ENCODE data around the gene HEPH.

DNA sequence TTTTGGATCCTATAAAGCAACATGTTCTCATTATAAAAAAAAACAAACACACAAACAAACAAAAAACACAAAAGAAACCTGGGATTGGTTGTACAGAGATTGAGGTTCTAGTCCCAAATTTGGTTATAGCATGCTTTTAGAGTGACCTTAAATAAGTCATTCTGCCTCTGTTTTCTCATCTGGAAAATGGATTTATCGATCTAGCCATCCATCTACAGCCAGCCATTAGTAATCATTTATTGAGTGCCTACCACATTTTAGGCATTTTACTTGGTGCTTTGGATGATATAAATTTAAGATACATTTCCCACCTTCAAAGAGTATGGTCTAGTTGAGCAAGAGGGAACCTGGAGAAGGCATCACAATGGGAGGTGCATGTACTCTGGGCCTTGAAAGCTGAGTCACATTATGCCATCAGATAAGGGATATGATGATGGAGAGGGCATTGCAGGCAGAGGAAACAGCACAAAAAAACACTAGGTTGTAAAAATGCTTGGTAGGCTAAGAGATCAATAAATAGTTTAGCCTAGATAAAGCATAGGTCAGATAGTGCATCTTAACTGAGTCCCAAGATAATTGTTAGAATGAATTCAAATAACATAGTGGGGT lies 91.4 kb downstream of the HEPH start:
- TF ChIP-seq, protein P1, sequence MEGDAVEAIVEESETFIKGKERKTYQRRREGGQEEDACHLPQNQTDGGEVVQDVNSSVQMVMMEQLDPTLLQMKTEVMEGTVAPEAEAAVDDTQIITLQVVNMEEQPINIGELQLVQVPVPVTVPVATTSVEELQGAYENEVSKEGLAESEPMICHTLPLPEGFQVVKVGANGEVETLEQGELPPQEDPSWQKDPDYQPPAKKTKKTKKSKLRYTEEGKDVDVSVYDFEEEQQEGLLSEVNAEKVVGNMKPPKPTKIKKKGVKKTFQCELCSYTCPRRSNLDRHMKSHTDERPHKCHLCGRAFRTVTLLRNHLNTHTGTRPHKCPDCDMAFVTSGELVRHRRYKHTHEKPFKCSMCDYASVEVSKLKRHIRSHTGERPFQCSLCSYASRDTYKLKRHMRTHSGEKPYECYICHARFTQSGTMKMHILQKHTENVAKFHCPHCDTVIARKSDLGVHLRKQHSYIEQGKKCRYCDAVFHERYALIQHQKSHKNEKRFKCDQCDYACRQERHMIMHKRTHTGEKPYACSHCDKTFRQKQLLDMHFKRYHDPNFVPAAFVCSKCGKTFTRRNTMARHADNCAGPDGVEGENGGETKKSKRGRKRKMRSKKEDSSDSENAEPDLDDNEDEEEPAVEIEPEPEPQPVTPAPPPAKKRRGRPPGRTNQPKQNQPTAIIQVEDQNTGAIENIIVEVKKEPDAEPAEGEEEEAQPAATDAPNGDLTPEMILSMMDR (IDR thresholded peaks at IDR 0.05; ENCODE audit: low read length): no peak
- TF ChIP-seq EZH2phosphoT487 (IDR thresholded peaks at IDR 0.05; ENCODE audit: low read length) (no peak), EZH2 (optimal IDR thresholded peaks at IDR 0.05; ENCODE audit: low read depth, low read length) (no peak)
